NCI-H2196 (cell line): Measurements from ENCODE around the gene HADH.

Experiments
- DNase-seq: peaks from one replicate; lab custom pipeline; 2025; ENCODE audit not compliant: unreplicated experiment; lab: John Stamatoyannopoulos, UW

The HADH gene

GRCh38 chr4:108055787-108056186, 66.1 kb downstream of the HADH start:
- DNase-seq = no peak

GRCh38 chr4:108056418-108056817, 66.7 kb downstream of the HADH start:
- DNase-seq = no peak

- DNase-seq = no peak
Observed at GRCh38 chr4:108058685-108059440, 69.2 kb downstream of the HADH start.

GRCh38 chr4:108060164-108060563, 70.5 kb downstream of the HADH start:
- peak; percentile 15 for DNase-seq

- no peak for DNase-seq
Observed at GRCh38 chr4:108060686-108061321, 71.1 kb downstream of the HADH start.

GRCh38 chr4:108068442-108068841, 78.8 kb downstream of the HADH start:
- no peak for DNase-seq

- no peak for DNase-seq
Observed at GRCh38 chr4:108070775-108071174, 81.1 kb downstream of the HADH start.

GRCh38 chr4:108072300-108072699, 82.6 kb downstream of the HADH start:
- no peak for DNase-seq

GRCh38 chr4:108078024-108078733, 88.5 kb downstream of the HADH start:
- DNase-seq = no peak

- no peak for DNase-seq
Observed at GRCh38 chr4:108080747-108081146, 91.1 kb downstream of the HADH start.

GRCh38 chr4:108081256-108081655, 91.6 kb downstream of the HADH start:
- no peak for DNase-seq
